ENCODE results near the gene C5orf15.

- TF ChIP-seq CTCF (IDR thresholded peaks at IDR 0.05) (peak in 2 of 3 donors; percentile 37 to 51), POLR2AphosphoS5 (IDR thresholded peaks at IDR 0.05) (no peak)
Measured at GRCh38 chr5:133944263-133945185, 23.9 kb downstream of the C5orf15 start.
